Measurements from ENCODE around the gene MOGAT2.

Gene MOGAT2

DNA sequence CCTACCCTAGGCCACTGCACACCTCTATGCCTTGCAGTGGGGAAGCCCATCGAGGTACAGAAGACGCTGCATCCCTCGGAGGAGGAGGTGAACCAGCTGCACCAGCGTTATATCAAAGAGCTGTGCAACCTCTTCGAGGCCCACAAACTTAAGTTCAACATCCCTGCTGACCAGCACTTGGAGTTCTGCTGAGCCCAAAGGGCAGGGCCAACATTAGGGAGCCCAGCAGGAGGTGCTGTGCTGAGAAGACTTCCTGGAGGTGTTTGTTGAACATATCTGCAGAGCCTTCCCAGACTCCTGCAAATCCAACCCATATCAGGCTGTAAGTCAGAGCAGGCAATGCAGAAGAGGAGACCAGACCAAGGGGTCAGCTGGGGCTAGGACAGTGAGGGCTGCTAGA is 13.5 kb downstream of the MOGAT2 start:
- TF ChIP-seq, protein P1, sequence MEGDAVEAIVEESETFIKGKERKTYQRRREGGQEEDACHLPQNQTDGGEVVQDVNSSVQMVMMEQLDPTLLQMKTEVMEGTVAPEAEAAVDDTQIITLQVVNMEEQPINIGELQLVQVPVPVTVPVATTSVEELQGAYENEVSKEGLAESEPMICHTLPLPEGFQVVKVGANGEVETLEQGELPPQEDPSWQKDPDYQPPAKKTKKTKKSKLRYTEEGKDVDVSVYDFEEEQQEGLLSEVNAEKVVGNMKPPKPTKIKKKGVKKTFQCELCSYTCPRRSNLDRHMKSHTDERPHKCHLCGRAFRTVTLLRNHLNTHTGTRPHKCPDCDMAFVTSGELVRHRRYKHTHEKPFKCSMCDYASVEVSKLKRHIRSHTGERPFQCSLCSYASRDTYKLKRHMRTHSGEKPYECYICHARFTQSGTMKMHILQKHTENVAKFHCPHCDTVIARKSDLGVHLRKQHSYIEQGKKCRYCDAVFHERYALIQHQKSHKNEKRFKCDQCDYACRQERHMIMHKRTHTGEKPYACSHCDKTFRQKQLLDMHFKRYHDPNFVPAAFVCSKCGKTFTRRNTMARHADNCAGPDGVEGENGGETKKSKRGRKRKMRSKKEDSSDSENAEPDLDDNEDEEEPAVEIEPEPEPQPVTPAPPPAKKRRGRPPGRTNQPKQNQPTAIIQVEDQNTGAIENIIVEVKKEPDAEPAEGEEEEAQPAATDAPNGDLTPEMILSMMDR (conservative IDR thresholded peaks at IDR 0.05; ENCODE audit: low read length) = no peak
- DNase-seq (ENCODE audit: low read depth) = no peak
- H3K4me3 ChIP-seq (ENCODE audit: low read length) = no peak overlapping the region

DNA sequence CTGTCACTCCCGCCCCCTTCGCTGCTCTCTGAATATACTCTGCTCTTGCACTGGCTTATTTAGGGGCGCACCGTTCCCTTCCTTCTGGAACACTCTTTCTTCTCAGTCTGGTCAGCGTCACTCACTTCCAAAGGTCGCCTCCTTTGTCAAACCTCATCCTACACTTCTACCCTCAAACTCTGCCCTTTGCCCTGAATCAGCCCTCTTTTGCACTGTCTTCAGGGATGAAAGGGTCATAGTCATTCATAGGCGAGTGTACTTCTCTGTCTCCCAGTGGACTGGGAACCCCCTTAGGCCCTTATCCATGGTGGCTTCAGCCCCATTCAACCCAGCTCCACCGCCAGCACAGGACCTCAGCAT is 15.4 kb downstream of the MOGAT2 start:
- DNase-seq (ENCODE audit: low read depth) = no peak
- TF ChIP-seq, protein P1 (conservative IDR thresholded peaks at IDR 0.05; ENCODE audit: low read length) = no peak
- H3K4me3 ChIP-seq (ENCODE audit: low read length) = no peak overlapping the region

DNA sequence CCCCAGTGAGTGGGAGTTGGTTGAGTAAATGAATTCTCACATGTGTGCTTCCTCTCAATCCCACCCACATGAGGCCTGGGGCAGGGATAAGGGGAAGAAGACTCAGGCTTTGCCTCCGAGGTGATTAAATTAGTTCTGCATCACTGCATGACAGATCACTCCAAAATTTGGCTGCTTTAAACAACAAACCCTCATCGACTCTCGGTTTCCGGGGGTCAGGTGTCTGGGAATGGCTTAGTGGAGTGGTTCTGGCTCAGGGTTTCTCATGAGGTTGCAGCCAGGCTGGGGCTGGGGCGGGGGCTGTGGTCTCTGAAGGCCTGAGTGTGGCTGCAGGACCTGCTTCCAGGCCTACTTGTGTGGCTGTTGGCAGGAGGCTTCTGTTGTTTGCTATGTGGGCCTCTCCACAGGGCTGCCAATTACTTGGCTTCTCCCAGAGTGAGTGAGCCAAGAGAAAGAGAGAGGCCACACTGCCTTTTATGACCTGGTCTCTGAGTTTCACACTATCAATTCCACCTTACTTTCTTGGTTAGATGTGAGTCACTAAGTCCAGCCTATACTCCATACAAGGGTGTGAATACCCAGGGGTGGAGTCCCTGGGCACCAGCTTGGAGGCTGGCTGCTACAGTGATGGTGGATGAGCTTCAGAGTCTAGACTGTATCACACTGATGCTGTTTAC is 15.9 kb downstream of the MOGAT2 start:
- TF ChIP-seq, protein P1 (conservative IDR thresholded peaks at IDR 0.05; ENCODE audit: low read length) = no peak

DNA sequence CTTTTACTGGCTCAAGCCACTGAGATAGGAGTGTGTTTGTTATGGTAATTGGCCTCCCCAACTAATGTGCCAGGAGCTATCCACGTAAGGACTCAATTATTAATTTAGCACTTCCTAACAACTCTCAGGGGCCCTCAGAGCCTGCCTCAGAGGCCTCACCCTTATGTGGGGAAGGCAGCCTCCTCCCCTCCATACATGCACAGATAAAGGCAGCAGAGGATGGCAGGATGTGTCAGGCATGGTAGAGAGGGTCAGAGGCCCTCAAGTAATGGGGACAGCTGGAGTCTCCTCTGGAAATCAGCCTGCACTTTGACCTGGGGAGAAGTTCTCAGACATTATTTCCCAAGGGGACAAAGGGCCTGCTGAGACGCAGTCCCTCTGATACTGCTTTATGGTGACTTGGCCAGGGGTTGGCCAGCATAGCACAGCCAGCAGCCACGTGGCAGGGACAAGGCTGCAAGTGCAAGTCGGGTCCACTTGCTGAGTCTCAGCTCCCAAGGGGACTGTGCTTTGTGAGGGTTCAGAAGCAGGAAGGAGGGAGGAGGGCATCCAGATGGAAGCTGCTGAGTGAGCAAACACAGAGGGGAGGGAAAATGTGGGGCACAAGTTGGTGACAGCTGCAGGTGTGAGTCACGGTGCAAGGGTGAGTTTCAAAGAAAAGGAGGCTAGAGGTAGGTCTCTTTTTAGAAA is 17.0 kb downstream of the MOGAT2 start:
- no peak for DNase-seq (ENCODE audit: low read depth)
- TF ChIP-seq, protein P1 (conservative IDR thresholded peaks at IDR 0.05; ENCODE audit: low read length) = no peak
- no peak overlapping the region for H3K4me3 ChIP-seq (ENCODE audit: low read length)

More for the DNA sequence above, 15.9 kb downstream of the MOGAT2 start:
- no peak overlapping the region for H3K4me3 ChIP-seq (ENCODE audit: low read length)
- DNase-seq (ENCODE audit: low read depth) = peak; percentile 9

DNA sequence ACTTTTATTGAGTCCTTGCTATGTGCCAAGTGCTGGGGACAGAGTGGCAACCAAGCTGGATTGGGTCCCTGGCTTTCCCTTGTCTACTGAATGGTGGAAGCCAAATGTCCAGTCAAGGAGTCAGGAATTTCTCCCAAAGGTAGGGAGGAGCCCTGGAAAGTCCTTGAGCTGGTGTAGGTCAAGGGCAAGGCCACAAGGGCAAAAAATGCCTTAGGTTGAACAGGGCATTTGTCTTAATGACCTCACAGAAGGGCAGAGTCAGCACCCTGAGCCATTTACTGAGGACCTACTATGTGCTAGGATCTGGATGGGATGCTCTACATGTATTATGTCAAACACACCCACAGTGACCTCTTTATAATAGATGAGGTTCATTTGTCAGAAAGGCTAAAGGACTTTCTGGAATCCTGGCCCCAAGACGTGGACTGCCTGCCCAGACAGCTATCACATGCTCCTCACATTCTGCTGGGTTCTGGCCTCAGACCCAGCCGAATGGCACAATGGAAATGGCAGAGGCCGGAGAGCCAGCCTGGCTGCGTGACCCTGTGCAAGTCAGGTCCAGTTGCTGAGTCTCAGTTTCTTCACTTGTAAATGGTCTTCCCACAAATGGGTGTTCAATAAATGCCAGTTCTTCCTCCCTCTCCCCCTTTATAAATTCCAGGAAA is 17.7 kb downstream of the MOGAT2 start:
- TF ChIP-seq, protein P1 (conservative IDR thresholded peaks at IDR 0.05; ENCODE audit: low read length) = no peak
- H3K4me3 ChIP-seq (ENCODE audit: low read length) = no peak overlapping the region
- no peak for DNase-seq (ENCODE audit: low read depth)

DNA sequence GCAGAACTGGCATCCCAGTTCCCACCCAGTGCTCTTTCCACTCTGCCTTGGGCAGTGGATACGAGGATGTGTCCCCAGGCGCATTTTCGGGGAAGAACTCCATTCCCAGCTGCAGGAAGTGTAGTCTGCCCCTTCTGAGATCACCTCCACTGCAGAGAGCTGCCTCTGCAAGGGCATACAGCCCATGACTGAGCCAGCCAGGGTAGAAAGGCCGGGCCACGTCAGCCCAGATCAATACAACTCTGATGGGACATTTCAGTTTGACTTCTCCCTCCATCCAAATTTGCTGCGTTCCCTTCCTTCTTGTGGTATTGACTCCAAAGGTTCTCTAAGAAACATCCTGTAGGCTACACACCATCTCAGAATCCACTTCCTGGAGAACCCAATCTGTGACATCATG is 19.7 kb downstream of the MOGAT2 start:
- H3K4me3 ChIP-seq (ENCODE audit: low read length) = no peak overlapping the region
- DNase-seq (ENCODE audit: low read depth) = no peak
- TF ChIP-seq, protein P1 (conservative IDR thresholded peaks at IDR 0.05; ENCODE audit: low read length) = no peak

All from AG10803 (cell line).